ENCODE data around the gene ZMAT5. TPM values are rescaled to one million over a fixed set of nuclear protein-coding genes. Genes with fewer than 3 reads are reported as not detected.

Gene ZMAT5
- total RNA-seq, 2 donors from 2014 or later = 9.1 to 9.9 TPM

GRCh38 chr22:29722151-29722550 lies 44.7 kb downstream of the ZMAT5 start:
- 68% methylated on average over 4 of the region's 7 CpGs; no CpG with 5 or more reads in 1 of the 2 donors for WGBS, 2 donors
- H3K4me3 ChIP-seq = no peak overlapping the region
- DNase-seq (no peak), ATAC-seq (no peak)
- peaks cover 8% of the 10 kb centered on the region for H3K4me1 ChIP-seq
- no peaks in the 10 kb centered on the region for H3K9me3 ChIP-seq
- no peak overlapping the region for H3K27ac ChIP-seq
- no peaks in the 10 kb centered on the region for H3K36me3 ChIP-seq (replicated peaks in 1 of 2; ENCODE audit: insufficient read depth in 1 of 2, low read depth in 2 of 2)
- peaks cover 0 to 12% of the 10 kb centered on the region in 2 donors for H3K27me3 ChIP-seq
- TF ChIP-seq CTCF (IDR thresholded peaks at IDR 0.05) = no peak
- TF ChIP-seq POLR2A (IDR thresholded peaks at IDR 0.05) = no peak
- intact Hi-C loops (cut with DNase I) = no loop called here

DNA sequence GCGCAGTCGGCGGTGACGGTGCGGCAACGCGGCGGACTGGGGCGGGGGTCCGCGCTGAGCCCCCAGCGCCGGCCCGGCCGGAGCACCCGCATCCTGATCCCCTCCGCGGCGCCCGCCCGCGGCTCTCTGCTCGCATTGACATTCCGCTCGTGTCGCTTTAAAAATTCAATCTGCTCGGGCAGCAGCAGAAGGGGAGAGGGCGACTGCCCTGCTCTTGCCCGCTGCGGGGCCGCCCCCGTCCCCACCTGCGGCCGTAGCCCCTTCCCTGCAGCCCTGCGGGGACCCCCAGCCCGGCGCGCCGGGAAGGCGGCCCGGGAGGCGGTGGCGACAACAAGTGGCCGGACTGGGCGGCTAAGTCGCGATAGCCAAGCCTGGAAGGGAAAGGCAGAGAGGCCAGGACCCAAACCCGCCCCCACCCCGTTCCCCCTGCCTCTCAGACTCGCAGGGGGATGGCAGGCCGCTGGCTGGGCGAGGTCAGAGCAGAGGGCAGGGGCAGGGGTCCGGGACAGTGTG lies 45.9 kb downstream of the ZMAT5 start:
- ATAC-seq (no peak), DNase-seq (no peak)
- Histone ChIP-seq H3K4me1 (peaks cover 8% of the 10 kb centered on the region), H3K4me3 (no peak overlapping the region), H3K27me3 (peaks cover 0 to 12% of the 10 kb centered on the region in 2 donors), H3K27ac (no peak overlapping the region), H3K36me3 (replicated peaks in 1 of 2; ENCODE audit: insufficient read depth in 1 of 2, low read depth in 2 of 2) (no peaks in the 10 kb centered on the region), H3K9me3 (no peaks in the 10 kb centered on the region)
- WGBS, 2 donors = 6% methylated on average over 38 of the region's 53 CpGs; no CpG with 5 or more reads in 1 of the 2 donors
- no peak for TF ChIP-seq POLR2A (IDR thresholded peaks at IDR 0.05)
- no peak for TF ChIP-seq CTCF (IDR thresholded peaks at IDR 0.05)
- intact Hi-C loops (cut with DNase I) = no loop called here

DNA sequence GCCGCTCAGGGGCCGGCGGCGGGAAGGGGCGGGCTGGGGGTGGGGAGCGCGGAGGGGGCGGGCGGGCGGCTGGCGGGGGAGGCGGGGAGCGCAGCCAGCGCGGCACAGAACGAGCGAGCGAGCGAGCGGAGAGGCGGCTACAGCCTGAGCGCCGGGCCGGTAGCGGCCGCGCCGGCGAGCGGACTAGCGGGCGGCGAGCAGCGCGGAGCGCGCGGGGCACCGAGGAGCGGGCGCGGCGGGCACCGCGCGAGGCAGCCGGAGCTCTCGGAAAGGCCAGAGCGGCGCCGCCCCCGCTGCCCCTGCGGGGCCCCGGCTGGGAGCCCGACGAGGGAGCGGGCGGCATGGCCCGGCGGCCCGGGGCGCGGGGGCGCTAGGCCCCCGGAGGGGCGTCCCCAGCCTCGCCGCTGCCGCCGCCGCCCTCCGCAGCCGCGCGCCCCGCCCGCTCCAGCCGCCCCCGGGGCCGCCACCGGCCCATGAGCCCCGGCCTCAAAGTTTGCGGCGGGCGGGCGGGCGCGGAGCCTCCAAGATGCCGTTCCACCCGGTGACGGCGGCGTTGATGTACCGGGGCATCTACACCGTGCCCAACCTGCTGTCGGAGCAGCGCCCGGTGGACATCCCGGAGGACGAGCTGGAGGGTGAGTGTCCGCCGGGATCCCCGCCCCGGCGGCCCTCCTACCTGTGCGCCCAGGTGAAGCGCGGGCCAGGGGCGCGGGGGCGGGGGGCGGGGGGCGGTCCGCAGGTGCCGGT lies 46.7 kb downstream of the ZMAT5 start, which contains the start of gene CABP7:
Gene CABP7 (plus strand): TSS at position 105 of the 747 bp plus-strand sequence. CDS start 422 bp downstream, at position 527.
- Histone ChIP-seq H3K27ac (no peak within 1 kb of the TSS), H3K4me3 (no peak within 1 kb of the TSS), H3K27me3 (peaks cover 0 to 12% of the 10 kb centered on the region in 2 donors), H3K36me3 (replicated peaks in 1 of 2; ENCODE audit: insufficient read depth in 1 of 2, low read depth in 2 of 2) (no peaks in the 10 kb centered on the region), H3K9me3 (no peaks in the 10 kb centered on the region), H3K4me1 (peaks cover 8% of the 10 kb centered on the region)
- 1% methylated on average over 83 of the region's 115 CpGs; no CpG with 5 or more reads in 1 of the 2 donors for WGBS, 2 donors
- intact Hi-C loops (cut with DNase I) = no loop called here
- TF ChIP-seq CTCF (IDR thresholded peaks at IDR 0.05) (no peak), POLR2A (IDR thresholded peaks at IDR 0.05) (no peak)
- ATAC-seq (peak; percentile 43), DNase-seq (no peak)

- Histone ChIP-seq H3K36me3 (replicated peaks in 1 of 2; ENCODE audit: insufficient read depth in 1 of 2, low read depth in 2 of 2) (no peaks in the 10 kb centered on the region), H3K9me3 (no peaks in the 10 kb centered on the region), H3K4me1 (peaks cover 8% of the 10 kb centered on the region), H3K27me3 (peaks cover 0 to 12% of the 10 kb centered on the region in 2 donors), H3K4me3 (no peak overlapping the region), H3K27ac (no peak overlapping the region)
- TF ChIP-seq POLR2A (IDR thresholded peaks at IDR 0.05) = no peak
- no peak for TF ChIP-seq CTCF (IDR thresholded peaks at IDR 0.05)
- WGBS, 2 donors = 30 to 48% methylated on average over 15 to 24 of the region's 24 CpGs
- intact Hi-C loops (cut with DNase I) = no loop called here
- no peak for DNase-seq
- ATAC-seq = no peak
Measured at GRCh38 chr22:29718949-29719898, 47.6 kb downstream of the ZMAT5 start.
